ENCODE data around the gene GNG13. TPM values are rescaled to one million over a fixed set of nuclear protein-coding genes. Genes with fewer than 3 reads are reported as not detected.

The GNG13 gene
- total RNA-seq, 2 experiments from 2014 or later = not detected

DNA sequence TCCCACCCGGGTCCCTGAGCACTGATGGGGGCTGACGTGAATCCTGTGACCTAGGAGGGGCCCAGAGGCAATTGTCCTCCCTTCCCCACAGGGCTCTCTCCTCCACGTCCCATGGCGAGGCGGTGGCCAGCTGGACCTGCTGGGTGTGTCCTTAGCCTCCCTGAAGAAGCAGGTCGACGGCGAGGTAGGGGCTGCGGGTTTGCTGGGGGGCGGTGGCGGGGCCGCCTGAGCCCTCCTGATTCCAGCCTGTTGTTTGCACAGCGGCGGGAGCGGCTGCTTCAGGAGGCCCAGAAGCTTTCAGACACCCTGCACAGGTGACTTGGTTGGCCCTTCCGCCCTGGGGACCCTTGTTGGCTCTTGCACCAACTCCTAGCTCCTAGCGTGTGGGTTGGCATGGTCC lies 10.4 kb downstream of the GNG13 start:
- Mint-ChIP-seq H3K27ac (no peak overlapping the region), H3K36me3 (ENCODE audit: low read depth) (peaks cover 16% of the 10 kb centered on the region), H3K4me3 (peak overlapping the region; percentile 62), H3K9me3 (no peaks in the 10 kb centered on the region), H3K4me1 (ENCODE audit: low read depth) (peaks cover 9% of the 10 kb centered on the region), H3K27me3 (no peaks in the 10 kb centered on the region)
- CTCF ChIA-PET = interaction anchor here (1.0 kb wide), 1 partner anchor 57 kb away, joined by 3 read pairs; no protein-coding TSS in a partner anchor
- no peak for DNase-seq
- POLR2A ChIA-PET = interaction anchor here (1.1 kb wide), 2 partner anchors 14 to 95 kb away, joined by 3 to 4 read pairs; no protein-coding TSS in a partner anchor
- ATAC-seq = no peak
- TF ChIP-seq, protein P1, sequence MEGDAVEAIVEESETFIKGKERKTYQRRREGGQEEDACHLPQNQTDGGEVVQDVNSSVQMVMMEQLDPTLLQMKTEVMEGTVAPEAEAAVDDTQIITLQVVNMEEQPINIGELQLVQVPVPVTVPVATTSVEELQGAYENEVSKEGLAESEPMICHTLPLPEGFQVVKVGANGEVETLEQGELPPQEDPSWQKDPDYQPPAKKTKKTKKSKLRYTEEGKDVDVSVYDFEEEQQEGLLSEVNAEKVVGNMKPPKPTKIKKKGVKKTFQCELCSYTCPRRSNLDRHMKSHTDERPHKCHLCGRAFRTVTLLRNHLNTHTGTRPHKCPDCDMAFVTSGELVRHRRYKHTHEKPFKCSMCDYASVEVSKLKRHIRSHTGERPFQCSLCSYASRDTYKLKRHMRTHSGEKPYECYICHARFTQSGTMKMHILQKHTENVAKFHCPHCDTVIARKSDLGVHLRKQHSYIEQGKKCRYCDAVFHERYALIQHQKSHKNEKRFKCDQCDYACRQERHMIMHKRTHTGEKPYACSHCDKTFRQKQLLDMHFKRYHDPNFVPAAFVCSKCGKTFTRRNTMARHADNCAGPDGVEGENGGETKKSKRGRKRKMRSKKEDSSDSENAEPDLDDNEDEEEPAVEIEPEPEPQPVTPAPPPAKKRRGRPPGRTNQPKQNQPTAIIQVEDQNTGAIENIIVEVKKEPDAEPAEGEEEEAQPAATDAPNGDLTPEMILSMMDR (IDR thresholded peaks at IDR 0.05) = no peak
- intact Hi-C loops (cut with micrococcal nuclease) = no loop called here

DNA sequence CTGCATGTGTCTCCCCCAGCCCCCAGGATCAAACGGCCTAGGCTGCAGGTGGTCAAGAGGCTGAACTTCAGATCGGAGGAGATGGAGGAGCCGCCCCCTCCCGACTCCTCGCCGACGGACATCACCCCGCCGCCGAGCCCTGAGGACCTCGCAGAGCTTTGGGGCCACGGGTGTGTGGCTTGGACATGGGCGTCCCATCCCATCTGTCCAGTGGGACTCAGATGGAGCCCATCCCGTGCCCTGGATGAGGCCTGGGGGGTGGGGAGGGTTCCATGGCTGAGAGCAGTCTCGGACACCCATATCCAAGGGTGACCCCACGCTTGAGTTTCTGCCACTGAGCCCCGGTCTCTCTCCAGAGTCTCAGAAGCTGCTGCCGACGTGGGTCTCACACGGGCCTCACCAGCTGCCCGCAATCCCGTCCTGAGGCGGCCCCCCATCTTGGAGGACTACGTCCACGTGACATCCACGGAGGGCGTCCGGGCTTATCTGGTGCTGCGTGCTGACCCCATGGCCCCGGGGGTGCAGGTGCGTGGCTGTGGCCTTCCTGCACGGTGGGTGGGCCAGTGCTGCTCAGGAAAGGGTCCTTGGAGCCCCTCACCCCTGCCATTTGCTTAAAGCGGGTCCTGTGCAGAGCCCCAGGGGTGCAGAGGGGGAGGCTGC lies 11.2 kb downstream of the GNG13 start:
- Mint-ChIP-seq H3K9me3 (no peaks in the 10 kb centered on the region), H3K36me3 (ENCODE audit: low read depth) (peaks cover 19% of the 10 kb centered on the region), H3K4me3 (peak overlapping the region; percentile 78), H3K4me1 (ENCODE audit: low read depth) (peaks cover 9% of the 10 kb centered on the region), H3K27ac (no peak overlapping the region), H3K27me3 (no peaks in the 10 kb centered on the region)
- TF ChIP-seq, protein P1 (IDR thresholded peaks at IDR 0.05) = no peak
- ChIA-PET CTCF (interaction anchor here (0.6 to 7.7 kb wide), 5 partner anchors 49 to 76 kb away, joined by 3 to 149 read pairs (median 5); partner anchors contain the start of genes CIAO3 and METRN), POLR2A (interaction anchor here (0.8 to 1.1 kb wide), 6 partner anchors 14 to 94 kb away, joined by 3 to 5 read pairs (median 3); no protein-coding TSS in a partner anchor)
- intact Hi-C loops (cut with micrococcal nuclease) = no loop called here
- no peak for ATAC-seq
- no peak for DNase-seq

DNA sequence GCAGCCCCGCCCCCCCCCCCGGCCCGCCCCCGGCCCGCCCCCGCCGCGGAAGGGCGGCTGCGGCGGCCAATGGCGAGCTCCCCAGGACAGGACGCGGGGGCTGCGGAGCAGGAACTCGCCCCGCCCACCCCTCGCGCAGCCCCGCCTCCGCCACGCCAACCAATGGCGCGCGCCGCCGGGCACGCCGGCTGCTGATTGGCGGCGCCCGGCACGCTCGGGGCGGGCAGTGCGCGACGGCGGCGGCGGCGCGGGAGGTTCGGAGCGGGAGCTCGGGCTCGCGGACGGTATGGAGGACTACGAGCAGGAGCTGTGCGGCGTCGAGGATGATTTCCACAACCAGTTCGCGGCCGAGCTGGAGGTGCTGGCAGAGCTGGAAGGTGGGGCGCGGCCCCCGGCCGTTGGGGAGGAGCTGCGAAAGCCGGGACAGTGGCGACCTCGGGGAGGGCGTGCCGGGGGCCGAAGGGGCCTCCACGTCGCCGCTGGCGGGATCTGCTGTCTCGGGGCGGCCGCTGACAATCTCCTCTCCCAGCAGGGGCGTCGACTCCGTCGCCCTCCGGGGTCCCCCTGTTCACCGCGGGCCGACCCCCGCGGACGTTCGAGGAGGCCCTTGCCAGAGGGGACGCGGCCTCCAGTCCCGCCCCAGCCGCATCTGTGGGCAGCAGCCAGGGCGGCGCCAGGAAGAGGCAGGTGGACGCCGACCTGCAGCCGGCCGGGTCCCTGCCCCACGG lies 12.0 kb downstream of the GNG13 start, which contains the start of gene CHTF18:
TSS of gene CHTF18 (plus strand) at position 222 of the 728 bp plus-strand sequence. CDS start at position 287, 65 bp downstream.
- peaks cover 19% of the 10 kb centered on the region for H3K36me3 Mint-ChIP-seq (ENCODE audit: low read depth)
- H3K4me1 Mint-ChIP-seq (ENCODE audit: low read depth) = peaks cover 9% of the 10 kb centered on the region
- no peaks in the 10 kb centered on the region for H3K27me3 Mint-ChIP-seq
- ChIA-PET CTCF (interaction anchor here (0.6 to 7.7 kb wide), 6 partner anchors 18 to 75 kb away, joined by 3 to 149 read pairs (median 4); partner anchors contain the start of genes CIAO3 and METRN), POLR2A (interaction anchor here (0.8 to 1.0 kb wide), 4 partner anchors 18 to 87 kb away, joined by 3 to 5 read pairs (median 3); no protein-coding TSS in a partner anchor)
- intact Hi-C loops (cut with micrococcal nuclease) = no loop called here
- ATAC-seq (peak; percentile 97), DNase-seq (peak; percentile 92)
- H3K27ac Mint-ChIP-seq = peak within 1 kb of the TSS; percentile 78
- H3K4me3 Mint-ChIP-seq = peak within 1 kb of the TSS; percentile 87
- H3K9me3 Mint-ChIP-seq = no peaks in the 10 kb centered on the region
- TF ChIP-seq, protein P1 (IDR thresholded peaks at IDR 0.05) = no peak

DNA sequence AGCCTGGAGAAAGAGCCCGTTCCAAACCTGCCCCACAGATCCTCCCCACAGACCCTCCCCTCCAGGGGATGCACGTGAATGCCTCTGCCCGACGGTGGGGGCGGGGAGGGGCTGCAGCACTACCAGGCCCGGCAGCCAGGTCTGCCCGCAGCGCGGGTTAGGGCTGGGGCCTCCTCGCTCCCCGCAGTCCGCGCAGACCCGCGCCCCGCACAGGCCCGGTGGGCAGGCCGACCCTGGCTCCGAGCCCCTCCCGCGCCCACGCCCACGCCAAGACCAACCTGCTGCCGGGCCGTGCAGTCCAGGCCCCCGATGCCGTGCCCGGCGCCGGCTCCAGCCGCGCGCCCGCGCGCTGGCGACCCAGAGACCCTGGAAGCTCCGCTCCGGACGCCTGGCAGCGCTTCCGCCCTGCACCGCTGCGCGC lies 12.5 kb downstream of the GNG13 start, which contains the start of gene RPUSD1:
TSS of gene RPUSD1 (minus strand) at position 404 of the 421 bp plus-strand sequence. CDS start 644 bp downstream, outside the sequence.
- ChIA-PET CTCF (interaction anchor here (1.3 to 7.7 kb wide), 3 partner anchors 48 to 75 kb away, joined by 5 to 149 read pairs (median 6); partner anchors contain the start of genes CIAO3 and METRN), POLR2A (interaction anchor here (1.0 kb wide), 1 partner anchor 87 kb away, joined by 3 read pairs; no protein-coding TSS in a partner anchor)
- DNase-seq (no peak), ATAC-seq (peak; percentile 6)
- Mint-ChIP-seq H3K4me3 (peak within 1 kb of the TSS; percentile 87), H3K36me3 (ENCODE audit: low read depth) (peaks cover 19% of the 10 kb centered on the region), H3K4me1 (ENCODE audit: low read depth) (peaks cover 9% of the 10 kb centered on the region), H3K27me3 (no peaks in the 10 kb centered on the region), H3K9me3 (no peaks in the 10 kb centered on the region), H3K27ac (peak within 1 kb of the TSS; percentile 78)
- intact Hi-C loops (cut with micrococcal nuclease) = no loop called here
- TF ChIP-seq, protein P1 (IDR thresholded peaks at IDR 0.05) = no peak
